ENCODE measurements around the gene FBXO9.

DNA sequence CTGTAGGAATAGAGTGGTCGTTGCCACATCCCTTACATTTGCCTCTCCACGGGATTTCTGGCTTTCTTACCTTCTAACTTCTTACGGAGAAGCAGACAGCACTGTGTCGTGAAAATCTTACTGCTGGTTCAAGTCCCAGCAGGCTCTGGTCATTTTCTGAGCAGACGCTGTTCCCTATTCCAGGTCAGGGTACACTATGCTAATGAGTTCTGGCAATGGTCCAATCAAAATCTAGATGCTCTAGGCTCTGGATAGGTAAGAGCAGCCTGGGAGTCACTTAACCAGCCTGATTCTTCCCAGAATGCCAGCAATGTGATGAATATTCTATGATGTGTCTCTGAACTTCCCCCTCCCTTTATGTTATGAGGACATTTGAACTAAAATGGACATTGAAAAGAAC, 83.5 kb downstream of the FBXO9 start, which contains the start of gene GCM1:
- TF ChIP-seq, protein P1, sequence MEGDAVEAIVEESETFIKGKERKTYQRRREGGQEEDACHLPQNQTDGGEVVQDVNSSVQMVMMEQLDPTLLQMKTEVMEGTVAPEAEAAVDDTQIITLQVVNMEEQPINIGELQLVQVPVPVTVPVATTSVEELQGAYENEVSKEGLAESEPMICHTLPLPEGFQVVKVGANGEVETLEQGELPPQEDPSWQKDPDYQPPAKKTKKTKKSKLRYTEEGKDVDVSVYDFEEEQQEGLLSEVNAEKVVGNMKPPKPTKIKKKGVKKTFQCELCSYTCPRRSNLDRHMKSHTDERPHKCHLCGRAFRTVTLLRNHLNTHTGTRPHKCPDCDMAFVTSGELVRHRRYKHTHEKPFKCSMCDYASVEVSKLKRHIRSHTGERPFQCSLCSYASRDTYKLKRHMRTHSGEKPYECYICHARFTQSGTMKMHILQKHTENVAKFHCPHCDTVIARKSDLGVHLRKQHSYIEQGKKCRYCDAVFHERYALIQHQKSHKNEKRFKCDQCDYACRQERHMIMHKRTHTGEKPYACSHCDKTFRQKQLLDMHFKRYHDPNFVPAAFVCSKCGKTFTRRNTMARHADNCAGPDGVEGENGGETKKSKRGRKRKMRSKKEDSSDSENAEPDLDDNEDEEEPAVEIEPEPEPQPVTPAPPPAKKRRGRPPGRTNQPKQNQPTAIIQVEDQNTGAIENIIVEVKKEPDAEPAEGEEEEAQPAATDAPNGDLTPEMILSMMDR (IDR thresholded peaks at IDR 0.05; ENCODE audit: low read depth, low read length, poor library complexity, severe bottlenecking), result no peak
- TF ChIP-seq EZH2phosphoT487 (IDR thresholded peaks at IDR 0.05; ENCODE audit: borderline replicate concordance, low read length), result no peak
